HL-60 (cell line): Measurements from ENCODE around the gene ZFHX3.

Experiments used
- DNase-seq, 2 experiments: peaks; one replicate each; pipeline ENCODE4 v3.0.0-alpha.2; 2010 to 2020; ENCODE audit warnings: low read depth in 1 of 2, low spot score in 1 of 2
- H3K27ac ChIP-seq: fragments of 250-450 bp; sonication (Bioruptor Pico); replicated peaks from 2 replicates; pipeline ENCODE4 v1.5.1; 2020; ENCODE audit warnings: mild to moderate bottlenecking, moderate library complexity
- H3K27me3 ChIP-seq: fragments of 250-450 bp; sonication (Bioruptor Pico); 2 replicates; pipeline ENCODE4 v1.5.1; 2021; ENCODE audit warnings: mild to moderate bottlenecking, moderate library complexity; ENCODE audit not compliant: insufficient read depth, poor library complexity, severe bottlenecking
- H3K4me3 ChIP-seq: replicated peaks from 2 replicates; pipeline ENCODE4 v1.5.1; 2011; ENCODE audit warnings: mild to moderate bottlenecking, control low read depth, low read length; ENCODE audit not compliant: insufficient read depth
- GABPA ChIP-seq: IDR thresholded peaks from 2 replicates; pipeline ENCODE4 v1.6.1; 2012; ENCODE audit warnings: low read depth
- POLR2AphosphoS5 ChIP-seq: IDR thresholded peaks from 2 replicates; pipeline ENCODE4 v1.6.1; 2012; ENCODE audit warnings: low read depth
- SPI1 ChIP-seq: IDR thresholded peaks from 2 replicates; pipeline ENCODE4 v1.6.1; 2012; ENCODE audit warnings: low read depth, mild to moderate bottlenecking, borderline replicate concordance
- TF ChIP-seq, protein P1 (sequence below): IDR thresholded peaks from 2 replicates; pipeline ENCODE4 v1.6.1; 2012; ENCODE audit warnings: low read depth; ENCODE audit not compliant: insufficient replicate concordance
- TF ChIP-seq, protein P2 (sequence below): IDR thresholded peaks from one replicate; pipeline ENCODE4 v1.5.1; 2011; ENCODE audit warnings: low read length, control low read depth, inconsistent platforms; ENCODE audit not compliant: insufficient read depth

Gene ZFHX3

DNA sequence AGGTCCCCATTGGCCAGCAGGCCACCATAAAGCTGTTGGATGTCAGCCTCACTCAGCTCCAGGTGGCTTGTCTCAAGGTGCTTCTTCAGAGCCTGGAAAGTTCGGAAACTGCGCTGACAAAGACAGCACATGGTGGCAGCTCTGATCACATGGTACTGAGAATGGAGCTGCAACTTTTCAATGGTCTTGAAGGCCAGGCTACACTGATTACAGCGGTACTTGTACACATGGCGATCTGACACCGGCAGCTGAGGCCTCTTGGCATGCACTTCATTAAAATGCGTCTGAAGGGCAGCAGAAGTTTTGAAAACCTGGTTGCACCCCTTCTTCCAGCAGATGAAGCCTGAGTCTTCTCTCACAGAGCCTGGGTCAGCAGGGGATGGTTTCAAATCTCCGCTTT is 249.7 kb downstream of the ZFHX3 start:
- Histone ChIP-seq H3K27ac (no peak overlapping the region), H3K4me3 (no peak overlapping the region), H3K27me3 (no peaks in the 10 kb centered on the region)
- no peak for DNase-seq
- TF ChIP-seq GABPA, result no peak
- TF ChIP-seq, protein P1, sequence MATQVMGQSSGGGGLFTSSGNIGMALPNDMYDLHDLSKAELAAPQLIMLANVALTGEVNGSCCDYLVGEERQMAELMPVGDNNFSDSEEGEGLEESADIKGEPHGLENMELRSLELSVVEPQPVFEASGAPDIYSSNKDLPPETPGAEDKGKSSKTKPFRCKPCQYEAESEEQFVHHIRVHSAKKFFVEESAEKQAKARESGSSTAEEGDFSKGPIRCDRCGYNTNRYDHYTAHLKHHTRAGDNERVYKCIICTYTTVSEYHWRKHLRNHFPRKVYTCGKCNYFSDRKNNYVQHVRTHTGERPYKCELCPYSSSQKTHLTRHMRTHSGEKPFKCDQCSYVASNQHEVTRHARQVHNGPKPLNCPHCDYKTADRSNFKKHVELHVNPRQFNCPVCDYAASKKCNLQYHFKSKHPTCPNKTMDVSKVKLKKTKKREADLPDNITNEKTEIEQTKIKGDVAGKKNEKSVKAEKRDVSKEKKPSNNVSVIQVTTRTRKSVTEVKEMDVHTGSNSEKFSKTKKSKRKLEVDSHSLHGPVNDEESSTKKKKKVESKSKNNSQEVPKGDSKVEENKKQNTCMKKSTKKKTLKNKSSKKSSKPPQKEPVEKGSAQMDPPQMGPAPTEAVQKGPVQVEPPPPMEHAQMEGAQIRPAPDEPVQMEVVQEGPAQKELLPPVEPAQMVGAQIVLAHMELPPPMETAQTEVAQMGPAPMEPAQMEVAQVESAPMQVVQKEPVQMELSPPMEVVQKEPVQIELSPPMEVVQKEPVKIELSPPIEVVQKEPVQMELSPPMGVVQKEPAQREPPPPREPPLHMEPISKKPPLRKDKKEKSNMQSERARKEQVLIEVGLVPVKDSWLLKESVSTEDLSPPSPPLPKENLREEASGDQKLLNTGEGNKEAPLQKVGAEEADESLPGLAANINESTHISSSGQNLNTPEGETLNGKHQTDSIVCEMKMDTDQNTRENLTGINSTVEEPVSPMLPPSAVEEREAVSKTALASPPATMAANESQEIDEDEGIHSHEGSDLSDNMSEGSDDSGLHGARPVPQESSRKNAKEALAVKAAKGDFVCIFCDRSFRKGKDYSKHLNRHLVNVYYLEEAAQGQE, result no peak
- no peak for TF ChIP-seq SPI1
- TF ChIP-seq POLR2AphosphoS5, result no peak

DNA sequence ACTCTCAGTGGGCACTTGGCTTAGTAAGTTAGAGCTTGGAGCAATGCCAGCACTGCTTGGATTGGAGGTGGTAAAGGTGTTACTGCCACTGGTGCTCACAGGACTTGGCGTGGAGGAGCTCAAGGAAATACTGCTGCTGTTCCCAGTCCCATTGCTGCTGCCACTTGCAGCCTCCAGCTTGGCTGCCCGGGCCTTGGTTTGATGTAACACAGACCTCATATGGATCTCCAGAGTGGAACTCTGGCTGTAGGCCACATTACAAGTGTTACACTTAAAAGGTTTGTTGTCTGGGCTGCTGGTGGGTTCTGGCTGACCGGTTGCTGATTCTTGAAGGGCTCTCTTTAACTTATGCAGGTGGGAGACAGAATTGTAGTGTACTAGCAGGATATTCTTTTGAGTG is 250.3 kb downstream of the ZFHX3 start:
- TF ChIP-seq POLR2AphosphoS5 (no peak), GABPA (no peak), SPI1 (no peak)
- TF ChIP-seq, protein P1, result no peak
- TF ChIP-seq, protein P2, sequence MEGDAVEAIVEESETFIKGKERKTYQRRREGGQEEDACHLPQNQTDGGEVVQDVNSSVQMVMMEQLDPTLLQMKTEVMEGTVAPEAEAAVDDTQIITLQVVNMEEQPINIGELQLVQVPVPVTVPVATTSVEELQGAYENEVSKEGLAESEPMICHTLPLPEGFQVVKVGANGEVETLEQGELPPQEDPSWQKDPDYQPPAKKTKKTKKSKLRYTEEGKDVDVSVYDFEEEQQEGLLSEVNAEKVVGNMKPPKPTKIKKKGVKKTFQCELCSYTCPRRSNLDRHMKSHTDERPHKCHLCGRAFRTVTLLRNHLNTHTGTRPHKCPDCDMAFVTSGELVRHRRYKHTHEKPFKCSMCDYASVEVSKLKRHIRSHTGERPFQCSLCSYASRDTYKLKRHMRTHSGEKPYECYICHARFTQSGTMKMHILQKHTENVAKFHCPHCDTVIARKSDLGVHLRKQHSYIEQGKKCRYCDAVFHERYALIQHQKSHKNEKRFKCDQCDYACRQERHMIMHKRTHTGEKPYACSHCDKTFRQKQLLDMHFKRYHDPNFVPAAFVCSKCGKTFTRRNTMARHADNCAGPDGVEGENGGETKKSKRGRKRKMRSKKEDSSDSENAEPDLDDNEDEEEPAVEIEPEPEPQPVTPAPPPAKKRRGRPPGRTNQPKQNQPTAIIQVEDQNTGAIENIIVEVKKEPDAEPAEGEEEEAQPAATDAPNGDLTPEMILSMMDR, result no peak
- H3K27me3 ChIP-seq, result no peaks in the 10 kb centered on the region
- DNase-seq, result no peak
- H3K4me3 ChIP-seq, result no peak overlapping the region
- no peak overlapping the region for H3K27ac ChIP-seq

DNA sequence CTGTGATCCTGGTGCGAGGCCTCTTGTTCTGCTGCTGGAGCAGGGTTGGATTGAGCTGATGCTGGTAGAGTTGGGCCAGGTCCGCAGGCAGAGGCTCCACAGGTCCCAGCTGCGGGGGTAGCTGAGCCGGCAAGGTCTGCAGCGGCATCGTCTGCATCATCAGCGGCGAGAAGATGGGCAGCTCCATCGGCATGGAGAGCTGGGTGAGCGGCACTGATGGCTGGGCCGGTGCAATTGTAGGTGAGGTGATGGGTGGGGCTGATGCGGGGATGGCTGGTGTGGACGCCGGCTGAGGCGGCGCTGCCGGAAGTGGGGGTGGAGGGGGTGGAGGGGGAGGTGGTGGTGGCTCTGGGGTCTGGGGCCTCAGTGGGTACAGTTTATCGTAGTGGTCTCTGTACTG is 251.7 kb downstream of the ZFHX3 start:
- Histone ChIP-seq H3K27me3 (no peaks in the 10 kb centered on the region), H3K4me3 (no peak overlapping the region), H3K27ac (no peak overlapping the region)
- TF ChIP-seq SPI1, result no peak
- TF ChIP-seq, protein P1, result no peak
- no peak for TF ChIP-seq POLR2AphosphoS5
- TF ChIP-seq GABPA, result no peak
- TF ChIP-seq, protein P2, result no peak
- DNase-seq, result no peak
